HAP-1 (cell line): ENCODE results near the gene FAM222B.
"Not testable (repeated sequence)": the region's sequence is repeated elsewhere in the genome, so short reads cannot be mapped to it uniquely, and the experiment has no call there.

Source experiments
- DNase-seq, 2 experiments: peaks; one replicate each; pipeline ENCODE4 v3.0.0-alpha.2; 2016 to 2020; ENCODE audit warnings: low spot score in 2 of 2
- H3K27me3 ChIP-seq: fragments of 250-450 bp; sonication (Bioruptor Pico); 2 replicates; pipeline ENCODE4 v1.5.1; 2020; ENCODE audit warnings: low read depth, mild to moderate bottlenecking, moderate library complexity
- H3K36me3 ChIP-seq: fragments of 250-450 bp; sonication (Bioruptor Pico); replicated peaks from 2 replicates; pipeline ENCODE4 v1.5.1; 2020; ENCODE audit warnings: mild to moderate bottlenecking
- H3K4me1 ChIP-seq: fragments of 250-450 bp; sonication (Bioruptor Pico); 2 replicates; pipeline ENCODE4 v1.5.1; 2020; ENCODE audit warnings: mild to moderate bottlenecking
- H3K4me3 ChIP-seq: fragments of 250-450 bp; sonication (Bioruptor Pico); 2 replicates; pipeline ENCODE4 v1.5.1; 2020; ENCODE audit warnings: mild to moderate bottlenecking, moderate library complexity
- H3K9me3 ChIP-seq: fragments of 250-450 bp; sonication (Bioruptor Pico); 2 replicates; pipeline ENCODE4 v1.5.1; 2020; ENCODE audit warnings: mild to moderate bottlenecking, moderate library complexity
- in situ Hi-C: fragments of 300-500 bp; cut with MboI; formaldehyde crosslinking; loops from 3 replicates; pipeline ENCODE4 v1.14.3; 2020; ENCODE audit warnings: low sequenced_read_pairs, inconsistent platforms, mixed read lengths

FAM222B gene

DNA sequence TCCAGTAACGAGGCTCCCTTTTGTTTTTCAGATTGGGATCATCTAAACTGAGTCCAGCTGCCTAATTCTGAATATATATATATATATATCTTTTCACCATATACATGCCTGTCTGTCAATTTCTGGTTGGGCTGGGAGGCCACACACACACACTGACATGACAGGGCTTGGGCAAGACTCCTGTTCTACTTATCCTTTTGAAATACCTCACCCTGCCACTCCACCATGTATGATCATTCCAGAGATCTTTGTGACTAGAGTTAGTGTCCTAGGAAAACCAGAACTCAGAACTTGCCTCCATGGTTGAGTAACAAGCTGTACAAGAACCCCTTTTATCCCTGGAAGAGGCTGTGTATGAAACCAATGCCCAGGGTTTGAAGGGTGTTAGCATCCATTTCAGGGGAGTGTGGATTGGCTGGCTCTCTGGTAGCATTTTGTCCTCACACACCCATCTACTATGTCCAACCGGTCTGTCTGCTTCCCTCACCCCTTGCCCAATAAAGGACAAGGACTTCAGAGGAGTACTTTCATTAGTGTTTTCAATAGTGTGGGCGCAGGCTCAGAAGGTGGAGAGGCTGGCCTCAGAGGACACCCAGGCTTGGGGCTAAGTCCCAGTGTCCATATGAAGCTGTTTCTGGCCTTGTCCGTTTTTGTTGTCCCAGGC lies 118.6 kb downstream of the FAM222B start:
- Histone ChIP-seq H3K36me3 (peaks cover 56% of the 10 kb centered on the region), H3K4me1 (peaks cover 40% of the 10 kb centered on the region)
- DNase-seq, H3K27me3 ChIP-seq, H3K9me3 ChIP-seq, H3K4me3 ChIP-seq, in situ Hi-C loops: not testable (repeated sequence)

DNA sequence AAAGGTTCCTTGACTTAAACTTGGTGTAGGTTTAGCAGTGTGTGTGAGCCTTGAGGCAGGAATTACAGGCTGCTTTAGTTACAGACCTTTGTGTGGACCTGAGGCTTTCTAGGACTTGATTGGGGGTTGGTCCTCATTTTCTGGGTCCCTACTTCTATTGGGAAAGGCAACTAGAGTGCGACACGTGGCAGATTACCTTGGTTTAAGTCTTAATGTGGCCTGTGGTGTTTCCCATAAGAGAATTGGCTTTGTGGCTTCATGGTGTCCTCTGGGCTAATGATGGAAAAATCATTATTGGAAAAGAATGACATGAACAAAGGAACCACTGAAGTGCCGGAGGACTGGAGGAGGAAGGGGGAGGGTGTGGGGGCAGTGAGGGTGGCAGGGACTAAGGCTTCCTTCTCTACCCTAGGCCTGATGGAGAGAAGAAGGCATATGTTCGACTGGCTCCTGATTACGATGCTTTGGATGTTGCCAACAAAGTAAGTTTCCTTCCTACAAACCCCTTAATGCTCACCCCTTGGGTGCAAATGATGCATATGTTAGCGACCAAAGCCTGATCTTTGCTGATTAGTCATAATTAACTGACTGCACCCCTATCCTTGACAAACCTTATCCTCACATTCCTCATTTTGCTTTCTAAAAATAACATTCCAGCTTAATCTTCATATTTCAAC lies 119.3 kb downstream of the FAM222B start:
- H3K4me3 ChIP-seq, result no peak overlapping the region
- peaks cover 45% of the 10 kb centered on the region for H3K4me1 ChIP-seq
- in situ Hi-C loops, result no loop called here
- H3K9me3 ChIP-seq, result no peaks in the 10 kb centered on the region
- no peaks in the 10 kb centered on the region for H3K27me3 ChIP-seq
- peaks cover 56% of the 10 kb centered on the region for H3K36me3 ChIP-seq
- peak; percentile 19 to 43 for DNase-seq

DNA sequence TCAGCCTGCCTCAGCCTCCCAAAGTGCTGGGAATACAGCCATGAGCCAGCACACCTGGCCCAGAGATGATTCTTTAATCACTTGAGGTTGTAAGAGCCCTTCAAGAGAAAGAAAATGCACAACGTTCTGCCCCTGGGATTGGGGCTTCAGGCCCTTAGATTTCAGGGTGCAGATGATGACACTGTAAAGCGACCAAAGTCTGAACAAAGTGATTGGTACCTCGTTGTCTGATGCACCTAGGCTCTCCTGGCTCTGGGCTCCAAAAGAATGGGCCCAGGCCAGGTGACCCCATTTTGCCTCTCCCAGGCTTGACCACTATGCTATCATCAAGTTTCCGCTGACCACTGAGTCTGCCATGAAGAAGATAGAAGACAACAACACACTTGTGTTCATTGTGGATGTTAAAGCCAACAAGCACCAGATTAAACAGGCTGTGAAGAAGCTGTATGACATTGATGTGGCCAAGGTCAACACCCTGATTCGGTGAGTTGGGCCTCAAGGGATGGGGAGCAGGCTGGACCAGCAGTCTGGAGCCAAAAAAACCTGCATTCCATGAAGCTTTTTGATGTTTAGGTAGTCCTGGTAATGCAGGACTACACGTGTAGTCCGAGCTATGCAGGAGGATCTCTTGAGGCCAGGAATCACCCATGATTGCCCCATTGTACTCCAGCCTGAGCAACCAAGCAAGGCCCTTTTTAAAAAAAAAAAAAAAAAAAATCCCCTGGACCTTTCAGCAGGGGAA lies 120.0 kb downstream of the FAM222B start:
- Histone ChIP-seq H3K4me1 (peaks cover 42% of the 10 kb centered on the region), H3K4me3 (peak overlapping the region; percentile 100), H3K36me3 (peaks cover 56% of the 10 kb centered on the region), H3K9me3 (no peaks in the 10 kb centered on the region), H3K27me3 (no peaks in the 10 kb centered on the region)
- in situ Hi-C loops, result no loop called here
- DNase-seq, result no peak

DNA sequence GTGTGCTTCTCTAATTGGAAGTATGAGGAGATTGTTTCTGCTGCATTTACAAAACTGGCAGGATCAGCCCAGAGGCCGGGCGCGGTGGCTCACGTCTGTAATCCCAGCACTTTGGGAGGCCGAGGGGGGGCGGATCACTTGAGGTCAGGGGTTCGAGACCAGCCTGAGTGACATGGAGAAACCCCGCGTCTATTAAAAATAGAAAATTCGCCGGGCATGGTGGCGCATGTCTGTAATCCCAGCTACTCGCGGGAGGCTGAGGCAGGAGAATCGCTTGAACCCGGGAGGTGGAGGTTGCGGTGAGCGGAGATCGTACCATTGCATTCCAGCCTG lies 121.6 kb downstream of the FAM222B start:
- H3K36me3 ChIP-seq, result peaks cover 56% of the 10 kb centered on the region
- H3K4me1 ChIP-seq, result peaks cover 37% of the 10 kb centered on the region

DNA sequence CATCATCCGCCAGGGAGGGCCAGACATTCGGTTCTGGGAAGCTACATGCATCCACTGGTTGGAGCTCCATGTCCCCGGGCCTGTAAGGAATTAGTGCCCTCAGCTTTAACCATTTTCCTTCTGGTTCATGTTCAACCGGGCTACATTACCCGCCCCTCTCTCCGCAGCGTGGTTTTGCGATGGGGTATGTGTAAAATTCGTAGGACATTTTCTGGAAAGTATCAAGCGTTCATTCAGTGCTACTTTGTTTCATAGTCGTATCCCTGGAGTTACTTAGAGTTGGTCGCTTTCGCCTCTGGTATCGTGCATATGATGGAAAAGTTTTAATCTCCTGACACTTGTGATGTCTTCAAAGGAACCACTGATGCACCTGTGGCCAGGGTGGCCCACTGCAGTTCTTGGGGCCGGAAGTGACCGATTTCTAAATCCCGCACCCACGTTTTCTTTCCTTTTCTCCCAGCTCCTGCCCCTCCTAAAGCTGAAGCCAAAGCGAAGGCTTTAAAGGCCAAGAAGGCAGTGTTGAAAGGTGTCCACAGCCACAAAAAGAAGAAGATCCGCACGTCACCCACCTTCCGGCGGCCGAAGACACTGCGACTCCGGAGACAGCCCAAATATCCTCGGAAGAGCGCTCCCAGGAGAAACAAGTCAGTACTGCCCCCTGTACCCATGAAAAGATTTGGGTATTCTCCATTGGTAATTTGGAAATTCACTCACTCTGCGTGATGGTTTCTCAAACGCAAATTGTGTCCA lies 122.2 kb downstream of the FAM222B start:
- Histone ChIP-seq H3K9me3 (no peaks in the 10 kb centered on the region), H3K4me1 (peaks cover 36% of the 10 kb centered on the region), H3K27me3 (no peaks in the 10 kb centered on the region), H3K36me3 (peaks cover 56% of the 10 kb centered on the region), H3K4me3 (peak overlapping the region; percentile 100)
- DNase-seq, result no peak
- in situ Hi-C loops, result no loop called here

More for the DNA sequence above, 121.6 kb downstream of the FAM222B start:
- H3K9me3 ChIP-seq, DNase-seq, H3K27me3 ChIP-seq, in situ Hi-C loops: not testable (repeated sequence)
- H3K4me3 ChIP-seq, result peak overlapping the region; percentile 100

DNA sequence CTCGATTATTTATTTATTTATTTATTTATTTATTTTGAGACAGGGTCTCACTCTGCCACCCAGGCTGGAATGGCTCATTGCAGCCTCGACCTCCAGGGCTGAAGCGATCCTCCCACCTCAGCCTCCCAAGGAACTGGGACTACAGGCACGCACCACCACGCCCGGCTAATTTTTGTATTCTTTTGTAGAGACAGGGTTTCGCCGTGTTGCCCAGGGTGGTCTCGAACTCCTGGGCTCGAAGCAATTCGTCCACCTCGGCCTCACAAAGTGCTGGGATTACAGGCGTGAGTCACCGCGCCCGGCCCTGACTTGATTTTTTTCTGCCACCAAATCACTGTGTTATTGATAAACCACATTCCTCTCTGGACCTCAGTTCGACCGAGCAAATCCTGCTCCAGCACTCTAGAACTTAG lies 123.6 kb downstream of the FAM222B start:
- H3K4me1 ChIP-seq, result peaks cover 28% of the 10 kb centered on the region
- H3K9me3 ChIP-seq, result no peaks in the 10 kb centered on the region
- no peak for DNase-seq
- H3K4me3 ChIP-seq, result peak overlapping the region; percentile 100
- H3K27me3 ChIP-seq, result no peaks in the 10 kb centered on the region
- H3K36me3 ChIP-seq, result peaks cover 42% of the 10 kb centered on the region
- in situ Hi-C loops, result no loop called here

DNA sequence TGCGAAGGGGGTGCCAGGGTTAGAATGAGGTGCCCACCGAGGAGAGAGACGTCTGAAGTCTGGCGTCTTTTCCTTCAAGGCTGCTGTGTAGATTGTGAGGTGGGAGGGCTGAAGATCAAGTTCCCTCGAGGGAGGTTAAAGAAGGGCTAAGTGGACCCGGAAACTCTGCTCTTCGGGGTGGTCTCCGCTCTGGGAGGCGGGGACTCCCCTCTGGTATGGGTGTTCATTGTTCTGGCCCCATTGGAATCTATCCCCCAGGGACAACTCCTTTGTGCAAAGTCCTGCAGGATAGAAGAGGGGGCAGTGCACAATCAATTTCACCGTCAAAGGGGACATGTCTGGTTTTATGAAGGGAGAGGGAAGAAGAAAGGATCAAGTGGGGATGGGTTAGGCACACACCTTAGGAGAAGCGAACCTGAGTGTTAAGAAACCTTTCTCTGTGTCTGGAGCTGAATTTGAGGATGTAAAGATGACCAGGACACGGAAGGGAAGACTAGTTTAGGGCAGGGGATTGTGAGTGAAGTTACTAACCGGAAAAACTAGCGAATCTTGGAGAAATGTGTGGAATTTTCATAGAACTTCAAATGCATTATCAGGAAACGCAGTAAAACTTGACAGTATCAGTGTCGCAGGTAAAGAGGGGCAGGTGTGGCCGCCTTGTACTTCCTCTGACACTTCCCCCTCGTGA lies 124.1 kb downstream of the FAM222B start:
- Histone ChIP-seq H3K4me3 (peak overlapping the region; percentile 100), H3K36me3 (peaks cover 36% of the 10 kb centered on the region), H3K9me3 (no peaks in the 10 kb centered on the region), H3K27me3 (no peaks in the 10 kb centered on the region), H3K4me1 (peaks cover 24% of the 10 kb centered on the region)
- in situ Hi-C loops, result no loop called here
- peak; percentile 38 to 67 for DNase-seq

DNA sequence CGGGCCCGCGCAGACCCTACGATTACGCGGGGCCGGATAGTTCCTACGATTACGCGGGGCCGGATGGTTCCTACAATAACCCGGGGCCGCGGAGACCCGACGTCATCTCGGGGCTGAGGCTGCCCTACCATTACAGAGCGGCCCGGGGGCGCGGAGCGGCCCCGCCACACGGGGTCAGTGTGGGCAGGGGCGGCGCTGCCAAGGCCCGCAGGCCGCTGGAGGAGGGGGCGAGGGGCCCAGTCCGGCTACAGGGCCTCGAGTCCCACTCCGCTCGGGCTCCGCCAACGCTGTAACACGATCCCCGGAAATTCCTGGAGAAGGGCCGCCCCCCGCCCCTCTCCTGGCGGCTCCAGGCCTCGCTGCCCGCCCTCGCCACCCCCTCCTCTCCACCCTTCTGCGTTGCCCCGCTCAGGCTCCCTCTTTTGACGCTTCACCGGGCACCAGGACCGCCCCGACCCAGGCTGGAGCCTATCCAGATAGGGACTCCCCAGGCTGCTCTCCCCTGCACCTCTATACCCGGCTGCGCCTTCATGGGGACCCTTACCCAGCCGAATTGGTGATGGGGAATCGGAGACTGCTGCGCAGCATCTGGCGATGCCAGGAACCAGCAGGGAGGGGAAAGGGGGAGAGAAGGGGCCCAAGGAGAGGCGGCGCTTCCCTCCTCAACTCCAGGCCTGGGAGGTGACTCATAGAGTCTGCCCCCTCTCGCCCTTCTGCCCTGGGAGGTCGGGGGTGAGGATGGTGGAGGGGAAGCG lies 124.8 kb downstream of the FAM222B start, which contains the start of gene RAB34:
Gene RAB34 (minus strand): TSS at position 291 of the 755 bp plus-strand sequence. CDS start 602 bp downstream, outside the sequence.
- Histone ChIP-seq H3K9me3 (no peaks in the 10 kb centered on the region), H3K4me1 (peaks cover 19% of the 10 kb centered on the region), H3K4me3 (no peak within 1 kb of the TSS), H3K36me3 (peaks cover 29% of the 10 kb centered on the region), H3K27me3 (no peaks in the 10 kb centered on the region)
- no peak for DNase-seq
- in situ Hi-C loops, result no loop called here

DNA sequence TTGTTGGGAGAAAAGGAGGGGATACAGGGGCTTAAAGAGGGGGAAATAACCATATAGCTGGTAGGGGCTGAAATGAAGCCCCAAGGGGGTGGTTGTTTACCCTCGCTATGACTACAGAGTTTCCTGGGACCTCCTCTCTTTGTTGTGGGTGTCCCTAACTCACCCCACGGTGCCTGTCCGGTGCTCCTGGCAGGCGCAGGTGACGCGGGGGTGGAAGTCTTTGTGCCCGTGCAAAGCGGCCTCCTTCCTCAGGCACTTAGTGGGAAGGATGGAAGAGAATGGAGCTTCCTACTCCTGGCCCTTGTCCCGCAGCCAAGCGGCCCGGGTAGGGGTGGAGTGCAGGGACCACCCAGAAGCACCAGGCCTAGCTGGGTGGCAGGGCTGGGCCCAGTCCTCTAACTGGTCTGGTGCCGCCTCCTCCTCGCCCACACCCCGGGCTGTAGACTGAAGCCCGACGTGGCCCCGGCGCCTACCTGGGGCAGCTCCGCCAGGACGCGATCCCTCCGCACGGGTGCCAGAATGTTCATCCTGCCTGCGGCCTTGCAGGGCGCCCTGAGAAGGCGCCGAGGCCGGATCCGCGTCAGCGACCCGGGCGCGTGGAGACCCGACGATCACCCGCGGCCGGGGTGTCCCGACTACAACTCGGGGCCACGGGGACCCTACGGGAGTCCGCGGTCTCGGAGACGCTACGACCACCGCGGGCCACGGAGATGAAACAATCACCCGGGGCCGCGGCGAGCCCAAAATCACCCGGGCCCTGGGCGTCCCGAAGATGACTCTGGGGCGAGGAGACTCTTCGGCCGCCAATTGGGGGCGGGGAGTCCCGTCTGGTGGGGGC lies 125.6 kb downstream of the FAM222B start:
- H3K4me3 ChIP-seq, result no peak overlapping the region
- no peaks in the 10 kb centered on the region for H3K27me3 ChIP-seq
- H3K9me3 ChIP-seq, result no peaks in the 10 kb centered on the region
- peaks cover 20% of the 10 kb centered on the region for H3K4me1 ChIP-seq
- in situ Hi-C loops, result no loop called here
- no peak for DNase-seq
- peaks cover 21% of the 10 kb centered on the region for H3K36me3 ChIP-seq

DNA sequence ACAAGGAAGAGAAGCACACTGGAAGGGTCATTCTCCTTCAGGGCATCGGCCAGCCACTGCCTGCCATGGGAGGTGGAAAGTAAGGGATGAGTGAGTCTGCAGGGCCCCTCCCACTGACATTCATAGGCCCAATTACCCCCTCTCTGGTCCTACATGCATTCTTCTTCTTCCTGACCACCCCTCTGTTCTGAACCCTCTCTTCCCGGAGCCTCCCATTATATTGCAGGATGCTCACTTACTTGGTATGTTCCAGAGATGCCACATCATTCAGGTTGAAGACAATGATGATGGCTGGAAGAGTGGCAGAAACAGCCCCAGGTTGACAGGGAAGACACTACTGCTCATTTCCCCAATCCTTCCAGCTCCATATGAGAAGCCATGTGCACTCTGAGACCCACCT lies 127.4 kb downstream of the FAM222B start:
- H3K4me1 ChIP-seq, result peaks cover 30% of the 10 kb centered on the region
- no peaks in the 10 kb centered on the region for H3K27me3 ChIP-seq
- no peak overlapping the region for H3K4me3 ChIP-seq
- peaks cover 4% of the 10 kb centered on the region for H3K36me3 ChIP-seq
- no peak for DNase-seq
- in situ Hi-C loops, result no loop called here
- H3K9me3 ChIP-seq, result no peaks in the 10 kb centered on the region

DNA sequence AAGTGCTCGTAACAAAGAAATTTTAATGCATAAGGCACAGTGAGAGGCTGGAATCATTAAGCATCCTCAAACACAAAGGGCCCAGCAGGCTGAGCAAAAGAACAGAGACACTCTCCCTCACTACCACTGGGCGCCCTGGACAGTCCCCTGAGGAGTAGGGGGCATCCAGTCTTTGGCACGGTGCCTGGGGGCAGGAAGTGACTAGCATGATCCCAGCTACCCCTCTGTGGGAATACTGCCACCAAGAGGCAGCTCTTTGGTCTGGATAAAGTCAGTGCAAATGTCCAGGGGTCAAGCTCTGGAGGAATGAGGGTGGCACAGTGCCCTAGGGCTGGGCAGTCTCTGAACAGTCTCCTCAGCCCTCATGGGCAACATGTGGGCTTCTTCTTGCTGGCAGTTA lies 128.3 kb downstream of the FAM222B start:
- DNase-seq, result no peak
- no peak overlapping the region for H3K4me3 ChIP-seq
- in situ Hi-C loops, result no loop called here
- H3K9me3 ChIP-seq, result no peaks in the 10 kb centered on the region
- H3K36me3 ChIP-seq, result no peaks in the 10 kb centered on the region
- no peaks in the 10 kb centered on the region for H3K27me3 ChIP-seq
- peaks cover 37% of the 10 kb centered on the region for H3K4me1 ChIP-seq
